MM.1S (cell line): ENCODE results near the gene PAPOLG.

Source experiments
- DNase-seq: peaks from one replicate; pipeline ENCODE4 v3.0.0-alpha.2; 2015
- H2AFZ ChIP-seq: fragments of 300-600 bp; sonication (generic); 2 replicates; pipeline ENCODE4 v1.6.0; 2016; ENCODE audit warnings: antibody characterized with exemption, low read length
- H3F3A ChIP-seq: fragments of 300-600 bp; sonication (generic); 2 replicates; pipeline ENCODE4 v1.6.1; 2016; ENCODE audit warnings: mild to moderate bottlenecking, antibody characterized with exemption, low read length, moderate library complexity, mixed read lengths; ENCODE audit not compliant: insufficient read depth
- H3K27ac ChIP-seq: fragments of 300-600 bp; sonication (generic); 2 replicates; pipeline ENCODE4 v1.5.1; 2016; ENCODE audit warnings: mild to moderate bottlenecking, low read length
- H3K27me3 ChIP-seq: fragments of 300-600 bp; sonication (generic); replicated peaks from 2 replicates; pipeline ENCODE4 v1.6.0; 2016; ENCODE audit warnings: low read length; ENCODE audit not compliant: insufficient read depth
- H3K36me3 ChIP-seq: fragments of 300-600 bp; sonication (generic); replicated peaks from 2 replicates; pipeline ENCODE4 v1.6.1; 2016; ENCODE audit warnings: mild to moderate bottlenecking, low read length, mixed read lengths; ENCODE audit not compliant: insufficient read depth
- H3K4me1 ChIP-seq: fragments of 300-600 bp; sonication (generic); 2 replicates; pipeline ENCODE4 v1.6.1; 2016; ENCODE audit warnings: low read length, mixed read lengths
- H3K4me2 ChIP-seq: fragments of 300-600 bp; sonication (generic); 2 replicates; pipeline ENCODE4 v1.6.0; 2016; ENCODE audit warnings: low read depth, low read length
- H3K4me3 ChIP-seq: fragments of 300-600 bp; sonication (generic); 2 replicates; pipeline ENCODE4 v1.5.1; 2016; ENCODE audit warnings: low read length, mixed read lengths
- H3K79me2 ChIP-seq: fragments of 300-600 bp; sonication (generic); 2 replicates; pipeline ENCODE4 v1.6.1; 2016; ENCODE audit warnings: mixed run types, low read length, mixed read lengths
- H3K9ac ChIP-seq: fragments of 300-600 bp; sonication (generic); 2 replicates; pipeline ENCODE4 v1.6.1; 2016; ENCODE audit warnings: low read length, mixed read lengths
- H3K9me2 ChIP-seq: fragments of 300-600 bp; sonication (generic); replicated peaks from 2 replicates; pipeline ENCODE4 v1.6.1; 2016; ENCODE audit warnings: mild to moderate bottlenecking, low read length, mixed read lengths; ENCODE audit not compliant: insufficient read depth
- H3K9me3 ChIP-seq: fragments of 300-600 bp; sonication (generic); replicated peaks from 2 replicates; pipeline ENCODE4 v1.6.1; 2016; ENCODE audit warnings: mild to moderate bottlenecking, low read length, mixed read lengths; ENCODE audit not compliant: insufficient read depth
- H4K20me1 ChIP-seq: fragments of 300-600 bp; sonication (generic); 2 replicates; pipeline ENCODE4 v1.6.1; 2016; ENCODE audit warnings: mild to moderate bottlenecking, low read length, moderate library complexity, mixed read lengths; ENCODE audit not compliant: insufficient read depth
- CTCF ChIP-seq: fragments of 300-600 bp; sonication (generic); IDR thresholded peaks from 2 replicates; pipeline ENCODE4 v1.5.1; 2016; ENCODE audit warnings: antibody characterized with exemption, low read length, mixed read lengths
- EZH2 ChIP-seq: fragments of 300-600 bp; sonication (generic); optimal IDR thresholded peaks from 2 replicates; pipeline ENCODE3; 2017; ENCODE audit warnings: low read depth, mild to moderate bottlenecking, antibody characterized with exemption, low read length, mixed read lengths
- EZH2phosphoT487 ChIP-seq: fragments of 300-600 bp; sonication (generic); IDR thresholded peaks from 2 replicates; pipeline ENCODE4 v1.6.1; 2018; ENCODE audit warnings: antibody characterized with exemption, low read length

Gene PAPOLG

DNA sequence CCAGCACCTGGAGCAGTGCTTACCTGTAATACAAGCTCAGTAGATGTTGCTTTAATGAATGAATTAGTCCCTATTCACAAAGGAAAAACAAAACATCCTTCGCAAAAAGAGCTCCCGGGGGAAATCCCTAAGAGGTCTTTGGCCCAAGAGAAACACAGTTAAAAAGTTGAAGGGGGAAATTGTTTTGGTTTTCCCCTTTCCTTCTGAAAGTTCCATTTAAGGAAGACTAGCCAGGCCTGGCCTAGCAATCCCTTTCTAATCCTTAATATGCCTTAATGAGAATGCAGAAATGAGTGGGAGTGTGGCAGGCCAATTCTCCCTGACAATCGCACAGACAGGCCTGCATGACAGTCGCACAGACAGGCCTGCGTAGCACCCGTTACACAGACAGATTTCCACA, 91.8 kb downstream of the PAPOLG start:
- Histone ChIP-seq H2AFZ (no peak overlapping the region), H3K4me3 (no peak overlapping the region), H3K9me2 (no peaks in the 10 kb centered on the region), H3K79me2 (no peaks in the 10 kb centered on the region), H3F3A (no peaks in the 10 kb centered on the region), H3K27me3 (no peaks in the 10 kb centered on the region), H3K4me1 (peaks cover 11% of the 10 kb centered on the region; the same call in 1 of the 2 replicates), H3K9ac (no peak overlapping the region), H3K9me3 (no peaks in the 10 kb centered on the region), H3K4me2 (no peak overlapping the region), H4K20me1 (no peaks in the 10 kb centered on the region), H3K36me3 (no peaks in the 10 kb centered on the region), H3K27ac (no peak overlapping the region)
- no peak for DNase-seq
- TF ChIP-seq CTCF (no peak), EZH2 (no peak), EZH2phosphoT487 (no peak)
